Germinal center (tissue), 1 donor: ENCODE measurements around the gene ESRRG.

Source experiments
- DNase-seq: peaks from one replicate; pipeline ENCODE4 v3.0.0; 2012; ENCODE audit warnings: mixed read lengths, low spot score

The ESRRG gene

DNA sequence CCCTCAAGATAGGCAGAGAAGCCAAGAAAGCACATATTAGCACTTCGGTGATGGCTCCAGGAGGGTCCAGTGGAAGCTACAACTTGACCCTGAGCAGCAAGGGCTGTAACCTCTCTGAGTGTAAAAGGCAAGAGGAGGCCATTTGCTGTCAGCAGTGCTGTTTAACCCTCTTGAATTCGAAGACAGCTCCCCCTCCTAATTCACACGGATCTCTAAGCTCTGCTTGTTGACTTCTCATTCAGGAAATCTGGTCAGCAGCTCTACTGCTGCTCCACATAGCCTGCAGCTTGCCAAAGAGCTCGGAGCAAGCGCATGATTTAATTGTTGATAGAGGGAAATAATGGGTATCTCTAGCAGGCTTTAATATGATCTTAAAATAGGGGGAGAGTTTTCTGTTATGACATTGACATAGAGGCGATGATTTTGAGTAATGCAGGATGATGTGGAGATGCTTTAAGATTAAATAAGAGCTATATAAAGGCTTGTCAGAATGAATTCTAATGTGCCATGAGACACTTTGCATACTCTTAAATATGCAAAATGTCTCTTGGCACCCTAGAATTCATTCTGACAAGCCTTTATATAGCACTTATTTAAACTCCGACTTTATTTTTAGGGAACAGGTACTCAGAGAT, 220.6 kb downstream of the ESRRG start:
- DNase-seq, result no peak

DNA sequence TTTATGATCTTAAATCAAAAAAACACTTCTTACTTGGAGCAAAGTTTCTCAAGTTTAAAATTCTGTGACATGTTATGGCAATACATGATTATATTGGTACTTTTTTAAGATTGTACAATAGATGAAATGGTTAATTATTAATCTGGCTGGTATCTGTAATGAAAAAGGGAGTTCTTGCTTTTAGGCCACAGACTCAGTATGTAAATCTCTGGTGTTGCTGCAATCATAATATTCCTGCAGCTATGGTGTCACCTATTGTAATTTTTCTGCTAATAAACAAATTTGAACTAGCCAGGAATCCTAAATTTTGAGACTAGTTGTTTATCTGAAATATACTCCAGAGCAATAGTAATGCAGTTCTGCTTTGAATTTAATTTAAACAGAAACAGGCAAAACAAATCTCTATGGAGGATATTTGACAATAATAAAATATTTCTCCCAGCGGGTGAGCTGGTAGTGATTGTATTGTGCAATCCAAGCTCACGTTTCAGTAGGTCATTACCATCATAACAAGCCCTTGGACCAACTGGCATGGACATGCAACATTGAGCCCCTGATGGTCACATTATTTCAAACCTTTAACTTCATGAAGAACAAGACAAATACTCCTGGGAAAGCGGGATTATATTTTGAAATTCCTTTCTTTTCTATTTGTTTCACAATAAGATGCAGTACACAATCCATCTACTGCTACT, 222.8 kb downstream of the ESRRG start:
- no peak for DNase-seq

DNA sequence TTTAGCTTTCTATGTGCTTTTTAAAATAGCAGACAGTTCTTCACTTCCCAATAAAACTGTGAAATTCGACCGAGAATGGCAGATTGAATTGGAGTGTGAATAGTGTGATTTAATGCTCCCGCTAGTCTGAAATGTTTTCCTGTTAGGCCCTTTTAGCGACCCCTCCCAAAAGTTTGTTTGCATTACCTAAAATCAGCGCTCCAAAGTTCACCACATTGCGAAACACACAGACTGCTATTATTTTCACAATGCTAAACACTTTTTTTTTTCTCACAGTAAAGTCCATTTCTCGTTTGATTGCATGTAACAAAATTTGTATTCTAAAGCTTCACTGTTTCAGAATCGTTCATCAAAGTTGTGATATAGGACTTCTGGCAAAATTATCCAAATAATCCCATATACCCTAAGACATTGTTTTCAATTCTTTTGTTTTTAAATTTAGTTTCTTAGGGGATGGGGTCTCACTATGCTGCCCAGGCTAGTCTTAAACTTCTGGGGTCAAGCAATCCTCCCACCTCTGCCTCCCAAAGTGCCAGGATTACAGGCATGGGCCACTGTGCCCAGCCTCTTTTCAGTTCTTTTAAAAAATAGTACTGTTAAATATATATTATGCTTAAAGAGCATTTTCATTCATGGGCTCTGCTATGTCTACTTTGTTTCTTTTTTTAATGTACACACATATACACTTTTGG, 223.5 kb downstream of the ESRRG start:
- no peak for DNase-seq

GRCh38 chr1:216498277-216498676, 225.0 kb downstream of the ESRRG start:
- DNase-seq, result no peak

DNA sequence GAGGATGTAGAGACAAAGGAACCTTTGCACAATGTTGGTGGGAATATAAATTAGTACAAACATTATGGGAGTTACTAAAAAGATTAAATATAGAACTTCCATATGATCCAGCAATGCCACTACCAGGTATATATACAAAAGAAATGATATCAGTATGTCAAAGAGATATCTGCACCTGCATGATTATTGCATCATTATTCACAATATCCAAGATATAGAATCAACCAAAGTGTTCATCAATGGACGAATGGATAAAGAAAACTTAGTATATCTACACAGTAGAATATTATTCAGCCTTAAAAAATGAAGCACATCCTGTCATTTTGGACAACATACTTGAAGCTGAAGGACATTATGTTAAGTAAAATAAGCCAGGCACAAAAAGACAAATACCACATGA, 238.2 kb downstream of the ESRRG start:
- no peak for DNase-seq

DNA sequence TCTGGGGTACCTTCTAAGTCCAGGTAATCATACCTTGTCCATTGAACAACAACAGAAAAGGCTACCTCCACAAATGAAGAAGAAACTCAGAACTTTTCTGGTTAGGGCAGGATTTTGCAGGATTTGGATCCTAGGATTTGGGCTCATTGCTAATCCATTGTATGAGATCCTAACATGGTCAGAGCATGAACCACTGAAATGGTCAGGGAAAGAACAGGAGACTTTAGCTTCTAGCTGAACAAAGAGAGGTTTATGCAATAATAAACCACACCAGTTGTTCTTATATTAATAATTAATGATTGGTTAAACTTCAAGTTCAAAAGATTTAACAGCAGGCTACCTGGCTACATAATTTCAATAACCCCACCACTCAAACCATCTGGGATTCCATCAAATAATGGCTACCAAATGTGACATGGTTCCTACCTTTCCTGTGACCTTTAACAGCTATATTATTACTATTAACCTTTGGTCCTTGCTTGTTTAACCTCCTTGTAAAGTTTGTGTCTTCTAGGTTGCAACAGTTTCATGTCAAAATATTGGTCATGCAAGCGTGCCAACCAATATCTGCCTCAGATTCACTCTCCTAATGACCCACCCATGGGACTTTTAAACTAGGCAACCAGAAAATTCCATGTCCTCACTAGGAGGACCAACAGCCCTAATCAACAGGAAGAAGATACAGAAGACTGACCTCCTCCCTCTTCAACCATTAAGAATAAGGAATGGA, 239.4 kb downstream of the ESRRG start:
- no peak for DNase-seq

DNA sequence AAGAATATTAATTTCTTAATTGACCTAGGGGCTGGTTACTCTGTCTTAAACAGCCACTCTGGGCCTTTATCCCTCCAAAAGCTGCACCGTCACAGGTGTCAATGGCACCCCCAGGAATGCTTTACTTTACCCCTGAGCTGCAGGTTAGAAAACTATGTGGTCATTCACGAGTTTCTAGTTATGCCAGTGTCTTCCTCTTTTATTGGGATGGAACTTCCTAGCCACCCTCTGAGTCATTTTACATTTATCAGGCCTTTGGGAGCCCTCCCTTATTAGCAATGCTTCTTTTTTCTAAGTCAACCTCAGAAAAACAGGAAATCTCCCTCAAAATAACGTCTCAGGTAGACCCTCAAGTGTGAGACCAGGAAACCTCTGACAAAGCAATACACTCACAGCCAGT, 240.6 kb downstream of the ESRRG start:
- DNase-seq, result no peak

DNA sequence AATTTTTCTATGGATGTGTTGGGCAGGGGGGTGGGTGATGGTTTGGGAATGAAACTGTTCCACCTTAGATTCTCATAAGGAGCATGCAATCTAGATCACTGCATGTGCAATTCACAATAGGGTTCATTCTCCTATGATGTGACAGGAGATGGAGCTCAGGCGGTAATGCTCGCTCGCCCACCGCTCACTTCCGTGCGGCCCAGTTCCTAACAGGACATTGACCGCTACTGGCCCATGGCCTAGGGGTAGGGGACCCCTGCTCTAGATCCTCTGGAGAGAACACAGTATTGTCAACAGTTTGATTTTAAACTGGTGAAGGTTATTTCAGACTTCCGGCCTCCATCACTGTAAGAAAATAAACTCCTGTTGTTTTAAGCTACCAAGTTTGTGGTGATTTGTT, 245.0 kb downstream of the ESRRG start:
- no peak for DNase-seq

DNA sequence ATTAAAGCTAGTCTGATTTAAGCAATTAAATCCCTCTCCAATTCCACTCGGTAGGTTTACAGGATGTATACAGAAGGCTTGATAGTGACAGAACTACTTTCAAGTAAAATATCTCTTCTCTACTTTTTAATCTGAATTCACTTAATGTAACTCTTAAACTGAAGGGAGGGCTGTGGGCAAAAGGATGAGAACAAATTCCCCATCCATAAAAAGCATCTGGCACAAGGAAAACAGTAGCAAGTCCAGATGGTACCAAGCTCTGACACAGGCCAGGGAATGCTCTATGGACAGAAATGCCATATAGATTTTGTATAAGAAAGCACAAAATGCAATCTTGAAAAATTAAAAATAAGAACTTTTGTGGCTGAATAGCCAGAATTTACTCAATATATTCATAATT, 246.9 kb downstream of the ESRRG start:
- no peak for DNase-seq

DNA sequence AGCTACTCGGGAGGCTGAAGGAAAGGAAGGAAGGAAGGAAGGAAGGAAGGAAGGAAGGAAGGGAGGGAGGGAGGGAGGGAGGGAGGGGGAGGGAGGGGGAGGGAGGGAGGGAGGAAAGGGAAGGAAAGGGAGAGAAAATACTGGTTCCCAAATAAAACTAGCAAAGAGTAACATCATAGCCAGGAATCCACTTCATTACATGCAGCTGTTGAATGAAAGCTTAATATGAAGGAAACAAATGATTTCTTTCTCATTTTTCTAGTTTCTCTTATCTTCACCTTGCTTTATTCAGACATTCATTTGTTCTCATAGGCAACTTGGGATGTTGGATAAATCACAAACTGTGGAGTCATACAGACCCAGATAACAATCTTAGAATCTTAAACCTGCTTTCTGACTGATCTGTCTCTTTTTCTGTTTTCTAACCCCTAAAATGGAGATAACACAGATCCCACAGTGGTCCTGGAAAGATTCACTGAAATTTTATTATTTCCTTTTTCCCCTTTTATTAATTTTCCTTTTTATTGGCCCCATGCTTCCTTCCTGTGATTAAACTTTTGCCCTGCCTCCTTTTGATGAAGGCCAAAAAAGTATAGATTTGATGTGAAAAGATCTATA, 247.5 kb downstream of the ESRRG start:
- no peak for DNase-seq

GRCh38 chr1:216466162-216466801, 256.9 kb downstream of the ESRRG start:
- DNase-seq, result no peak

DNA sequence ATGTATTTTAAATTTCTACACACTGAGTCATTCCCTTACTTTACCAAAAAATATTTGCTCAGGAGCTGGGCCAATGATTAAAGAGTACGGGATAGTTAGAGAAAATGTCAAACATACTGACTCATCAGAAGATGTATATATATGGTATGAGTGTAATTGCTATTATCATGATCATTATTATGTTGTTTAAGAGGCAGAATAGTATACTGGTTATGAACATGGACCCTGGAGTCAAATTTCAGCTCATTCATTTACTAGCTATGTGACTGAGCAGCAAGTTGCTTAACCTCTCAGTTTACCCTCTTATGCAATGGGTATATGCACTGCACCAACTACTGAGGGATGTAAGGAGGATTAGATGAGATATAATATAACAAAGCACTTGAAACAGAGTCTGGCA, 258.7 kb downstream of the ESRRG start:
- no peak for DNase-seq

- no peak for DNase-seq
Observed at GRCh38 chr1:216462066-216462775, 261.0 kb downstream of the ESRRG start.

DNA sequence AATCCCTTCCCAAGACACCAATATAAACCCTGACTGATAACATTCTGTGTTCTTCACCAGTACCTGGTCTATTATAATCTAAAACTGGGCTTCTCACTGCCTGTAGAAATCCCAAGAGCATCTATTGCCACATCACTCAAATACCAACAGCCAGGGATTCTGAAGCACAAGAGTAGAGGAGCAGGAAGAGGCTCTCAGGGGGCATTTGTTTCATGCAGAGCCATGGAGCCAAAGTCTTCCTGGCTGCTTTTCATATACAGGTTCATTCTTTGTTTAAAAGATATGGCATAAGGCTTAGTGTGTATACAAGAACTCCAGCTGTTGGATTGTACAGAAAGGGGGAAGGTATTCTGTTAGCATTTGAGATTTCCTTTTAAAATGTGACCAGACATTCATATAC, 261.8 kb downstream of the ESRRG start:
- no peak for DNase-seq

GRCh38 chr1:216459651-216460207, 263.5 kb downstream of the ESRRG start:
- DNase-seq, result no peak

DNA sequence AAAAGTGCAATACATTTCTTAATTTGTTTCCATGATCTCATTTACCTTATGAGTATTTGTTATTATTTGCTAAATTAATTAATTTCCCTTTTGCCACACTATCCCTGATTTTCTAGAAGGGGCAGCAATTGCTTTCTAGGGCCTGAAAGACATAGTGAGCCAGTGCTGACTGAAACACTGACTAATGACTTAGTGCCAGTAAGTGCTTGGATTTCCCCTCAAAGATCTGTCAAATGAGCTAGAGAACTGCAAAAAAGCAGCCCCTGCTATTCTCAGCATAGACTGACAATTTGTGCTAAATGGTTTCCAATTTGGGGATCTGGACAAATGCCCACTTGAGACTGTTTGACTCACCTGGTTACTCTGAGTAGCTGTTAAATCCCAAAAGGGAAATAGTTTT, 264.4 kb downstream of the ESRRG start:
- DNase-seq, result no peak

GRCh38 chr1:216457356-216457755, 265.9 kb downstream of the ESRRG start:
- no peak for DNase-seq

- DNase-seq, result no peak
Observed at GRCh38 chr1:216456682-216457081, 266.5 kb downstream of the ESRRG start.

- DNase-seq, result no peak
Observed at GRCh38 chr1:216453777-216454176, 269.5 kb downstream of the ESRRG start.
